ENCODE measurements around the gene ALDH2. TPM values are rescaled to one million over a fixed set of nuclear protein-coding genes. Genes with fewer than 3 reads are reported as not detected.

Gene ALDH2
- total and polyA plus RNA-seq, 10 of the 15 experiments (the other 5 are each of a cell fraction or from before 2014, with no cell fraction given), result 1.4 to 16.4 (median 8.7) TPM

- FAIRE-seq, result no peak
- no peaks in the 10 kb centered on the region for H4K20me1 ChIP-seq (ENCODE audit: control insufficient read depth, insufficient read depth)
- intact Hi-C loops (cut with micrococcal nuclease; ENCODE audit: unreplicated experiment) (no loop called here), in situ Hi-C loops (cut with MboI) (no loop called here)
- no peak for TF ChIP-seq GATAD2B (conservative IDR thresholded peaks at IDR 0.05; ENCODE audit: low read depth)
- TF ChIP-seq IKZF2 (IDR thresholded peaks at IDR 0.05), result no peak
- no peak for TF ChIP-seq RELA (IDR thresholded peaks at IDR 0.05; ENCODE audit: borderline replicate concordance, partially characterized antibody)
- no peak for TF ChIP-seq SRF (IDR thresholded peaks at IDR 0.05; ENCODE audit: low read depth in 2 of 2, low read length in 2 of 2)
- no peak for TF ChIP-seq USF1 (IDR thresholded peaks at IDR 0.05; ENCODE audit: borderline replicate concordance, extremely low read length, insufficient read depth, low read depth, low read length)
- H3K27me3 ChIP-seq (replicated peaks in 1 of 2; ENCODE audit: control insufficient read depth in 2 of 2, insufficient read depth in 2 of 2, low read length in 1 of 2), result no peaks in the 10 kb centered on the region
- SMC1A ChIA-PET (ENCODE audit: uncharacterized antibody, unreplicated experiment), result interaction anchor here (0.7 to 1.2 kb wide), 4 partner anchors 23 to 277 kb away, joined by 3 read pairs; partner anchors contain the start of genes ACAD10 and BRAP
- H3K36me3 ChIP-seq (ENCODE audit: control insufficient read depth in 2 of 2, insufficient read depth in 2 of 2, low read length in 1 of 2), result peaks cover 0 to 13% of the 10 kb centered on the region in 2 experiments
- CTCF ChIA-PET, result interaction anchor here (3.0 kb wide), 1 partner anchor 71 kb away, joined by 11 read pairs; no protein-coding TSS in a partner anchor
- no peaks in the 10 kb centered on the region for H3K79me2 ChIP-seq (ENCODE audit: control insufficient read depth, insufficient read depth, low read length)
- no peak for ATAC-seq
- no TSS peak for BruUV-seq (replicated peaks)
- H2AFZ ChIP-seq (ENCODE audit: control insufficient read depth, low read depth, low read length), result no peak overlapping the region
- no peak for DNase-seq (ENCODE audit: low read depth, low spot score)
- POLR2A ChIA-PET, result interaction anchor here (1.4 kb wide), 1 partner anchor 38 kb away, joined by 3 read pairs; no protein-coding TSS in a partner anchor
- H3K4me1 ChIP-seq (ENCODE audit: control insufficient read depth, insufficient read depth, low read length), result no peaks in the 10 kb centered on the region
- no peak overlapping the region for H3K27ac ChIP-seq (ENCODE audit: control insufficient read depth, insufficient read depth)
- no peak overlapping the region for H3K9ac ChIP-seq (ENCODE audit: control insufficient read depth, insufficient read depth, low read length)
- H3K4me3 ChIP-seq, result no peak overlapping the region
- no peak overlapping the region for H3K4me2 ChIP-seq (ENCODE audit: control insufficient read depth, insufficient read depth)
- H3K9me3 ChIP-seq (replicated peaks; ENCODE audit: control insufficient read depth, insufficient read depth, low read length), result no peaks in the 10 kb centered on the region
- WGBS (ENCODE audit: insufficient coverage, insufficient replicate concordance, low lambda C conversion rate, missing lambda C conversion rate), result 67% methylated on average over 4 of the region's 4 CpGs
- RAD21 ChIA-PET (ENCODE audit: unreplicated experiment), result no interaction called here
These were observed 25.4 kb upstream of the ALDH2 start for GRCh38 chr12:111741235-111741812.

Data from GM12878 (cell line).